HG03108 (cell line): Measurements from ENCODE around the gene NUTM2D.
"Not testable (repeated sequence)": the region's sequence is repeated elsewhere in the genome, so short reads cannot be mapped to it uniquely, and the experiment has no call there.

Experiments
- ATAC-seq: cut with Tn5 transposase; IDR thresholded peaks from one replicate; pipeline ENCODE4 v1.9.1; 2021; ENCODE audit warnings: moderate library complexity; ENCODE audit not compliant: unreplicated experiment

The NUTM2D gene

GRCh38 chr10:87374091-87374490 is 16.5 kb downstream of the NUTM2D start:
- ATAC-seq: not testable (repeated sequence)

GRCh38 chr10:87379115-87379514 is 21.6 kb downstream of the NUTM2D start:
- ATAC-seq: not testable (repeated sequence)

- not testable (repeated sequence) for ATAC-seq
Observed at GRCh38 chr10:87383149-87383857, 25.8 kb downstream of the NUTM2D start.

- not testable (repeated sequence) for ATAC-seq
Observed at GRCh38 chr10:87384283-87384682, 26.7 kb downstream of the NUTM2D start.

GRCh38 chr10:87385762-87386360 is 28.3 kb downstream of the NUTM2D start:
- ATAC-seq: not testable (repeated sequence)

- not testable (repeated sequence) for ATAC-seq
Observed at GRCh38 chr10:87391360-87391759, 33.8 kb downstream of the NUTM2D start.

- ATAC-seq: not testable (repeated sequence)
Observed at GRCh38 chr10:87396206-87396605, 38.7 kb downstream of the NUTM2D start.

GRCh38 chr10:87398436-87398835 is 40.9 kb downstream of the NUTM2D start:
- ATAC-seq: not testable (repeated sequence)

- not testable (repeated sequence) for ATAC-seq
Observed at GRCh38 chr10:87407516-87408467, 50.2 kb downstream of the NUTM2D start.

- not testable (repeated sequence) for ATAC-seq
Observed at GRCh38 chr10:87413921-87414320, 56.4 kb downstream of the NUTM2D start.
